Skeletal muscle satellite cell (primary cell): ENCODE data around the gene MTR.

Experiments
- H3K27me3 ChIP-seq: 2 replicates; pipeline ENCODE4 v1.7.0; 2013; ENCODE audit warnings: low read length; ENCODE audit not compliant: control insufficient read depth, insufficient read depth
- H3K36me3 ChIP-seq: 2 replicates; pipeline ENCODE4 v1.7.0; 2013; ENCODE audit warnings: mild to moderate bottlenecking, control low read depth, low read length; ENCODE audit not compliant: insufficient read depth
- H3K4me1 ChIP-seq: 2 replicates; pipeline ENCODE4 v1.7.0; 2013; ENCODE audit warnings: low read length; ENCODE audit not compliant: control insufficient read depth, insufficient read depth
- H3K4me2 ChIP-seq: 2 replicates; pipeline ENCODE4 v1.7.0; 2013; ENCODE audit warnings: mild to moderate bottlenecking, low read length
- H3K4me3 ChIP-seq: 2 replicates; pipeline ENCODE4 v1.7.0; 2013; ENCODE audit warnings: low read length
- H3K9ac ChIP-seq: 2 replicates; pipeline ENCODE4 v1.7.0; 2013; ENCODE audit warnings: mild to moderate bottlenecking, low read depth, low read length, moderate library complexity
- H3K9me3 ChIP-seq: replicated peaks from 2 replicates; pipeline ENCODE4 v1.7.0; 2013; ENCODE audit warnings: mild to moderate bottlenecking, control low read depth, low read length

The MTR gene

DNA sequence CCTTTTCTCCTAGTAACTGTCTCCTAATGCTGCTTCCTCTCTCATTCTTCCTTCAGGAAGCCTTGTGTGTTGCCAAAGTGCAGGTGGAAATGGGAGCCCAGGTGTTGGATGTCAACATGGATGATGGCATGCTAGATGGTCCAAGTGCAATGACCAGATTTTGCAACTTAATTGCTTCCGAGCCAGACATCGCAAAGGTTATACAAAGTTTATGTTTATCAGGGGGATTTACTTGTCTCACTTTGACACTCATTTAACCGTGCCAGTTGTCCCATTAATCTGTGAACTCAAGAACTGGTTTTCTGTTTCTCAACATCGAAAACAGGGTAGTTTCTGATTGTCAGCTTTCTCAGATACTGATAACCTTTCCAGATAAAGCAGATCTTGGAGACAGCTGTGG is 40.4 kb downstream of the MTR start:
- Histone ChIP-seq H3K9me3 (no peaks in the 10 kb centered on the region), H3K36me3 (peaks cover 68% of the 10 kb centered on the region), H3K4me1 (no peaks in the 10 kb centered on the region), H3K27me3 (no peaks in the 10 kb centered on the region), H3K4me3 (no peak overlapping the region), H3K9ac (no peak overlapping the region), H3K4me2 (no peak overlapping the region)

GRCh38 chr1:236836157-236836556 is 41.1 kb downstream of the MTR start:
- Histone ChIP-seq H3K4me3 (no peak overlapping the region), H3K9ac (no peak overlapping the region), H3K36me3 (peaks cover 65% of the 10 kb centered on the region), H3K27me3 (no peaks in the 10 kb centered on the region), H3K4me1 (no peaks in the 10 kb centered on the region), H3K9me3 (no peaks in the 10 kb centered on the region), H3K4me2 (no peak overlapping the region)

DNA sequence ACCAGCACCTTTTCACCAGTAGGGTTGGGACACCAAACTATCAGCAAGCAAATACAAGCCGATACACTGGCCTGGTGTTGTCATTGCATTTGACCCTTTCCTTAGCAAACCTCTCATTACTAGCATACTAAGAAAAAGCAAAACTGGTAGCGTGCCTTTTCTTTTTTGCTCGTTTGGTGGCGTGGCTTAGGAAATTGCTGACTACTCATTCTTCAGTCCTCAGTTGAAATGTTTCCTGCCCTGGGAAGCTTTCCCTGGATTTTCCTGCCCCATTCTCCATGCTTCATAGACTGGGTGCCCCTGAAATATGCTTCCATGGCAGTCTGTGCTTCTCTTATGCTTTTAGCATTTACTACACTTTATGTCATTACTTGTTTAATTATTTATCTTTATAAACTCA is 42.0 kb downstream of the MTR start:
- Histone ChIP-seq H3K9ac (no peak overlapping the region), H3K9me3 (no peaks in the 10 kb centered on the region), H3K4me1 (no peaks in the 10 kb centered on the region), H3K4me2 (no peak overlapping the region), H3K27me3 (no peaks in the 10 kb centered on the region), H3K4me3 (no peak overlapping the region), H3K36me3 (peaks cover 61% of the 10 kb centered on the region)

- Histone ChIP-seq H3K4me3 (no peak overlapping the region), H3K4me1 (no peaks in the 10 kb centered on the region), H3K9me3 (no peaks in the 10 kb centered on the region), H3K9ac (no peak overlapping the region), H3K27me3 (no peaks in the 10 kb centered on the region), H3K36me3 (peaks cover 56% of the 10 kb centered on the region), H3K4me2 (no peak overlapping the region)
Measured at GRCh38 chr1:236837897-236838296, 42.8 kb downstream of the MTR start.

- no peak overlapping the region for H3K9ac ChIP-seq
- H3K4me2 ChIP-seq, result no peak overlapping the region
- peaks cover 31% of the 10 kb centered on the region for H3K36me3 ChIP-seq
- no peak overlapping the region for H3K4me3 ChIP-seq
- H3K4me1 ChIP-seq, result no peaks in the 10 kb centered on the region
- no peaks in the 10 kb centered on the region for H3K27me3 ChIP-seq
- no peaks in the 10 kb centered on the region for H3K9me3 ChIP-seq
Measured at GRCh38 chr1:236841341-236841740, 46.2 kb downstream of the MTR start.

DNA sequence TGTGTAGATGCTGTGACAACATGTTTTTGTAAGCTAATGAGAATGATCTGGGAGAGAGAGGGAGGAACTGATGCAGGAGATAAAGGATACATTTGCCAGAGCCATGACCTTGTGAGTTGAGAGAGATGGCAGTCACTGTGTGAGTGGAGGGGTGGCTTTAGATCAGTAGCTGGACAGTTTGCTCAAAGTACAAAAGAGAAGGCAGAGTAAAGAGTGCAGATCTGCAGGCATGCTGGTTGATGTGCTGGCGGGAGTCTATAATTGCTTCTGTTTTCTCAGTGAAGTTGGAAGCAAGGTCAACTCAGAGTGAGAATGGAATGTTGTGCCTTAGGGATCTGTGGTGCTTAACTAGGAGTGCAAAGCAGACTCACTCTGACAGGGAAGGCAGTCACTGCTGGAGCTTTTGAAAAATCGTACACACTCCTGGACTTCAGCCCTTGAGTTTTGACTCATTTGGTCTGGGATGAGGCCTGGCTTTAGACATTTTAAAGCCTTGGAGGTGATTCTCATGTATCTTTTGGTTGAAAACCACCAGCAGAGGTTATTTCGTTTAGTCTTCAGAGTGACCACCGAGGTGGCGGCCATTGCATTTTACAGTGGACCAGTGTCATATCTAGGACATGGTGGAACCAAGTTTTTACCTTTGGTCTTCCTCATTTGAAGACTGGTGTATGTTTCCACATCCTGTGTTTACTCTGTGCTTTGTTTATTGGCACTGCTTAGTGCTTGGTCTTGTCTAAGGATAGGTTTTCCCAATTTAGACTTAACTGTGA is 49.6 kb downstream of the MTR start:
- Histone ChIP-seq H3K36me3 (peaks cover 12% of the 10 kb centered on the region), H3K9me3 (no peaks in the 10 kb centered on the region), H3K27me3 (no peaks in the 10 kb centered on the region), H3K9ac (no peak overlapping the region), H3K4me1 (no peaks in the 10 kb centered on the region), H3K4me2 (no peak overlapping the region), H3K4me3 (no peak overlapping the region)

- Histone ChIP-seq H3K4me3 (no peak overlapping the region), H3K36me3 (peaks cover 10% of the 10 kb centered on the region), H3K27me3 (no peaks in the 10 kb centered on the region), H3K4me2 (no peak overlapping the region), H3K9ac (no peak overlapping the region), H3K9me3 (no peaks in the 10 kb centered on the region), H3K4me1 (no peaks in the 10 kb centered on the region)
Measured at GRCh38 chr1:236845830-236846229, 50.7 kb downstream of the MTR start.

DNA sequence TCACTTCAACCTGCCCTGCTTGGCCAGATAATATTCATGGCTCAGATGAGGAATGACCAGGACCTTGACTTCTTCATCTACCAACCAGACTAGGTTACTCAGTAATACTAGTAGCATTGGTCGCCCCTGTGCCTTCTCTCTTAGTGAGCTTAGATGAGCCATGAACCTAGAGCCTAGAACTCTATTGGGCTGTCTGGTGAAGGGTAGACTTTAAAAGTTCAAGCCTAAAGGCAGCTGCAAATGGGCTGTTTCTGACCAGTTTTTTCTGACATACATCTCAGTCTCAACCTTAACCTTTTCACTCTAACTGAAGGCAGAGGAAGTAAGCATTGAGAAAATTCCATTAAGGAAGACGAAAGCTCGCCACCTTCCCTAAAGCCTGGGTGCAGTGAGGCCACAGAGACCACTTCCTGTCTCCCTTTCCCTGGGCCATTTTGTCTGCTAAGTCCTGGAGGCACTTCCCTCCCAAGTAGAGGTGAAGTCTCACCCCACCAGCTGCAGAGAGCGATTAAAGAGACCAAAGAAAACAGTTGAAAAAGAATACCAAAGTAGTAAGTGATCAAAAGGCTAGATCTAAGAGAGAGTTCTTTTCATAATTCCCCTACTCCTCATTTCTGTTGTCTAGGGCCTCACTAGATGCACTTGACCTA is 53.3 kb downstream of the MTR start:
- Histone ChIP-seq H3K4me1 (no peaks in the 10 kb centered on the region), H3K36me3 (peaks cover 15% of the 10 kb centered on the region), H3K27me3 (no peaks in the 10 kb centered on the region), H3K4me2 (no peak overlapping the region), H3K9ac (no peak overlapping the region), H3K4me3 (no peak overlapping the region), H3K9me3 (no peaks in the 10 kb centered on the region)

- H3K4me1 ChIP-seq, result peaks cover 7% of the 10 kb centered on the region
- peaks cover 25% of the 10 kb centered on the region for H3K36me3 ChIP-seq
- H3K27me3 ChIP-seq, result no peaks in the 10 kb centered on the region
- H3K9me3 ChIP-seq, result no peaks in the 10 kb centered on the region
- no peak overlapping the region for H3K4me2 ChIP-seq
- no peak overlapping the region for H3K9ac ChIP-seq
- no peak overlapping the region for H3K4me3 ChIP-seq
Measured at GRCh38 chr1:236850077-236850979, 55.2 kb downstream of the MTR start.

- peaks cover 30% of the 10 kb centered on the region for H3K36me3 ChIP-seq
- no peak overlapping the region for H3K4me2 ChIP-seq
- H3K4me1 ChIP-seq, result peaks cover 7% of the 10 kb centered on the region
- H3K9me3 ChIP-seq, result no peaks in the 10 kb centered on the region
- H3K4me3 ChIP-seq, result no peak overlapping the region
- no peaks in the 10 kb centered on the region for H3K27me3 ChIP-seq
- no peak overlapping the region for H3K9ac ChIP-seq
Measured at GRCh38 chr1:236851871-236852270, 56.8 kb downstream of the MTR start.

GRCh38 chr1:236853921-236854604 is 59.0 kb downstream of the MTR start:
- Histone ChIP-seq H3K4me1 (peaks cover 7% of the 10 kb centered on the region), H3K9me3 (no peaks in the 10 kb centered on the region), H3K36me3 (peaks cover 36% of the 10 kb centered on the region), H3K27me3 (no peaks in the 10 kb centered on the region), H3K4me3 (no peak overlapping the region), H3K4me2 (peak overlapping the region; percentile 46), H3K9ac (no peak overlapping the region)
